OCI-LY1 (cell line): ENCODE results near the gene RBM48.

Experiments used
- H2AFZ ChIP-seq: fragments of 200-600 bp; sonication (generic), shearing (Covaris generic); 2 replicates; pipeline ENCODE4 v1.6.0; 2014; ENCODE audit warnings: antibody characterized with exemption, mild to moderate bottlenecking, low read length
- H3F3A ChIP-seq: fragments of 200-600 bp; sonication (generic), shearing (Covaris generic); 2 replicates; pipeline ENCODE4 v1.6.0; 2014; ENCODE audit warnings: mild to moderate bottlenecking, antibody characterized with exemption, low read length, moderate library complexity; ENCODE audit not compliant: insufficient read depth
- H3K27ac ChIP-seq: fragments of 200-600 bp; sonication (generic); 2 replicates; pipeline ENCODE4 v1.5.1; 2014; ENCODE audit warnings: low read length, mixed run types, mild to moderate bottlenecking, low read depth; ENCODE audit not compliant: poor library complexity, severe bottlenecking
- H3K27me3 ChIP-seq: fragments of 200-600 bp; sonication (generic); 2 replicates; pipeline ENCODE4 v1.6.0; 2014; ENCODE audit warnings: antibody characterized with exemption, mild to moderate bottlenecking, low read length, moderate library complexity; ENCODE audit not compliant: insufficient read depth
- H3K36me3 ChIP-seq: fragments of 200-600 bp; sonication (generic); 2 replicates; pipeline ENCODE4 v1.6.1; 2014; ENCODE audit warnings: mild to moderate bottlenecking, antibody characterized with exemption, low read length, moderate library complexity, mixed read lengths; ENCODE audit not compliant: insufficient read depth
- H3K4me1 ChIP-seq: fragments of 200-600 bp; sonication (generic); 2 replicates; pipeline ENCODE4 v1.5.1; 2014; ENCODE audit warnings: mild to moderate bottlenecking, low read length, moderate library complexity; ENCODE audit not compliant: insufficient read depth, severe bottlenecking
- H3K4me2 ChIP-seq: fragments of 200-600 bp; sonication (generic), shearing (Covaris generic); 2 replicates; pipeline ENCODE4 v1.6.1; 2014; ENCODE audit warnings: low read length
- H3K4me3 ChIP-seq: fragments of 200-600 bp; sonication (generic); 2 replicates; pipeline ENCODE4 v1.5.1; 2014; ENCODE audit warnings: low read length, low read depth, mild to moderate bottlenecking, mixed read lengths; ENCODE audit not compliant: poor library complexity, severe bottlenecking
- H3K79me2 ChIP-seq: fragments of 200-600 bp; shearing (Covaris generic); 2 replicates; pipeline ENCODE4 v1.6.1; 2016; ENCODE audit warnings: mixed run types, low read length, mixed read lengths; ENCODE audit not compliant: insufficient read depth
- H3K9ac ChIP-seq: fragments of 200-600 bp; sonication (generic), shearing (Covaris generic); 2 replicates; pipeline ENCODE4 v1.6.1; 2014; ENCODE audit warnings: mild to moderate bottlenecking, low read length, mixed read lengths
- H3K9me2 ChIP-seq: fragments of 200-600 bp; sonication (generic), shearing (Covaris generic); 2 replicates; pipeline ENCODE4 v1.6.1; 2014; ENCODE audit warnings: low read depth, mild to moderate bottlenecking, low read length, mixed read lengths
- H3K9me3 ChIP-seq: fragments of 200-600 bp; shearing (Covaris generic); 2 replicates; pipeline ENCODE4 v1.6.1; 2014; ENCODE audit warnings: low read length, mixed read lengths
- H4K20me1 ChIP-seq: fragments of 200-600 bp; sonication (generic), shearing (Covaris generic); 2 replicates; pipeline ENCODE4 v1.6.0; 2016; ENCODE audit warnings: mild to moderate bottlenecking, low read length; ENCODE audit not compliant: insufficient read depth
- CTCF ChIP-seq: fragments of 200-600 bp; sonication (generic), shearing (Covaris generic); IDR thresholded peaks from 2 replicates; pipeline ENCODE4 v1.5.1; 2017; ENCODE audit warnings: mild to moderate bottlenecking, antibody characterized with exemption, low read length, moderate library complexity, mixed read lengths
- EZH2 ChIP-seq: fragments of 200-600 bp; sonication (generic), shearing (Covaris generic); IDR thresholded peaks from 2 replicates; pipeline ENCODE4 v1.8.0; 2017; ENCODE audit warnings: borderline replicate concordance, mixed run types, mild to moderate bottlenecking, antibody characterized with exemption, low read length, moderate library complexity, mixed read lengths

Gene RBM48

DNA sequence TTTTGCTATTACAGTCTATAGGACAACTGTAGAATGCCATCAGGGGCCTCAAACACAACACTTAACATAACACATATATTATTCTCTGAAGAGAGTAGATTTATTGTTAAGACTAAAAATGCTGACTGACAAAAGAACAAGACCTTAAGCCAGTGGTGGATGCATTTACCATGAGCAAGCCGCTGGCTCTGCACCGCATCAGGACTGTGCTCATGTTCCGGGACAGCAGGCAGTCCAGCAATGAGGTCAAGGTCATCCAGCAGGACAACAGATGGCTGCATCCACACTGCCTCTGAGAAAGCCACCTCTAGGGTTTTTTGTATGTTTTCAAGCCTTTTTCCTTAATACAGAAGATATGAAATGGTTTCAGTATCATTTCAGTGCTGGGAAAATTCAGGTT lies 24.0 kb upstream of the RBM48 start:
- H3K9me2 ChIP-seq: no peaks in the 10 kb centered on the region
- no peak overlapping the region for H3K4me2 ChIP-seq
- no peaks in the 10 kb centered on the region for H3K9me3 ChIP-seq
- no peaks in the 10 kb centered on the region for H4K20me1 ChIP-seq
- H3K4me3 ChIP-seq: no peak overlapping the region
- H3K9ac ChIP-seq: no peak overlapping the region
- H2AFZ ChIP-seq: no peak overlapping the region
- H3K27ac ChIP-seq: no peak overlapping the region
- H3K27me3 ChIP-seq: no peaks in the 10 kb centered on the region
- TF ChIP-seq CTCF (no peak), EZH2 (no peak)
- no peaks in the 10 kb centered on the region for H3F3A ChIP-seq
- H3K4me1 ChIP-seq: no peaks in the 10 kb centered on the region
- H3K36me3 ChIP-seq: peaks cover 67% of the 10 kb centered on the region
- H3K79me2 ChIP-seq: no peaks in the 10 kb centered on the region

DNA sequence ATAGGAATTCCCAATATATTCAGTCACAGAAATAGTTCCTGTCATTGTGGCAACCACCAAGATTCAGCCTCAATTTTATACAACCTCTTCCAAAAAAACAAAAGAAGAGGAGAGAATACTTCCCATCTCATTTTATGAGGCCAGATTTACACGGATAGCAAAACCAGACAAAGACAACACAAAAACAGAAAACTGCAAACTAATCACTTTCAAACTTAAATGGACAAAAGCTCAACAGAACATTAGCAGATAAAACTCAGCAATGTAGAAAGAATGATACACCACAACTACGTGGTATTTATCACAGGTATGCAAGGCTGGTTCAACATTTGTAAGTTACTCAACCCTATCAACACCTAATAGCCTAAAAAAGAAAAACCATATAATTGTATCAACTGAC lies 22.2 kb upstream of the RBM48 start:
- no peak for TF ChIP-seq CTCF
- no peak for TF ChIP-seq EZH2
- Histone ChIP-seq H4K20me1 (no peaks in the 10 kb centered on the region), H3K9me2 (no peaks in the 10 kb centered on the region), H3K4me2 (no peak overlapping the region), H3K9ac (no peak overlapping the region), H3K27ac (no peak overlapping the region), H3K9me3 (no peaks in the 10 kb centered on the region), H3K4me1 (no peaks in the 10 kb centered on the region), H3K79me2 (no peaks in the 10 kb centered on the region), H3F3A (no peaks in the 10 kb centered on the region), H2AFZ (no peak overlapping the region), H3K36me3 (peaks cover 53% of the 10 kb centered on the region), H3K27me3 (no peaks in the 10 kb centered on the region), H3K4me3 (no peak overlapping the region)

- H3F3A ChIP-seq: no peaks in the 10 kb centered on the region
Observed at GRCh38 chr7:92508946-92509345, 19.6 kb upstream of the RBM48 start.

More at GRCh38 chr7:92508946-92509345, 19.6 kb upstream of the RBM48 start:
- Histone ChIP-seq H3K4me3 (no peak overlapping the region), H3K9me2 (no peaks in the 10 kb centered on the region), H3K4me1 (no peaks in the 10 kb centered on the region), H3K4me2 (no peak overlapping the region), H2AFZ (no peak overlapping the region), H3K27ac (no peak overlapping the region), H3K9me3 (no peaks in the 10 kb centered on the region), H3K79me2 (no peaks in the 10 kb centered on the region), H4K20me1 (no peaks in the 10 kb centered on the region), H3K36me3 (peaks cover 45% of the 10 kb centered on the region), H3K9ac (no peak overlapping the region), H3K27me3 (no peaks in the 10 kb centered on the region)
- no peak for TF ChIP-seq CTCF
- TF ChIP-seq EZH2: no peak
